Measurements from ENCODE around the gene ZCCHC7.

ZCCHC7 gene

GRCh38 chr9:37156205-37156604 lies 35.8 kb downstream of the ZCCHC7 start:
- TF ChIP-seq, protein P1, sequence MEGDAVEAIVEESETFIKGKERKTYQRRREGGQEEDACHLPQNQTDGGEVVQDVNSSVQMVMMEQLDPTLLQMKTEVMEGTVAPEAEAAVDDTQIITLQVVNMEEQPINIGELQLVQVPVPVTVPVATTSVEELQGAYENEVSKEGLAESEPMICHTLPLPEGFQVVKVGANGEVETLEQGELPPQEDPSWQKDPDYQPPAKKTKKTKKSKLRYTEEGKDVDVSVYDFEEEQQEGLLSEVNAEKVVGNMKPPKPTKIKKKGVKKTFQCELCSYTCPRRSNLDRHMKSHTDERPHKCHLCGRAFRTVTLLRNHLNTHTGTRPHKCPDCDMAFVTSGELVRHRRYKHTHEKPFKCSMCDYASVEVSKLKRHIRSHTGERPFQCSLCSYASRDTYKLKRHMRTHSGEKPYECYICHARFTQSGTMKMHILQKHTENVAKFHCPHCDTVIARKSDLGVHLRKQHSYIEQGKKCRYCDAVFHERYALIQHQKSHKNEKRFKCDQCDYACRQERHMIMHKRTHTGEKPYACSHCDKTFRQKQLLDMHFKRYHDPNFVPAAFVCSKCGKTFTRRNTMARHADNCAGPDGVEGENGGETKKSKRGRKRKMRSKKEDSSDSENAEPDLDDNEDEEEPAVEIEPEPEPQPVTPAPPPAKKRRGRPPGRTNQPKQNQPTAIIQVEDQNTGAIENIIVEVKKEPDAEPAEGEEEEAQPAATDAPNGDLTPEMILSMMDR (conservative IDR thresholded peaks at IDR 0.05; ENCODE audit: low read length) = no peak
- TF ChIP-seq EZH2phosphoT487 (IDR thresholded peaks at IDR 0.05; ENCODE audit: borderline replicate concordance) = no peak

DNA sequence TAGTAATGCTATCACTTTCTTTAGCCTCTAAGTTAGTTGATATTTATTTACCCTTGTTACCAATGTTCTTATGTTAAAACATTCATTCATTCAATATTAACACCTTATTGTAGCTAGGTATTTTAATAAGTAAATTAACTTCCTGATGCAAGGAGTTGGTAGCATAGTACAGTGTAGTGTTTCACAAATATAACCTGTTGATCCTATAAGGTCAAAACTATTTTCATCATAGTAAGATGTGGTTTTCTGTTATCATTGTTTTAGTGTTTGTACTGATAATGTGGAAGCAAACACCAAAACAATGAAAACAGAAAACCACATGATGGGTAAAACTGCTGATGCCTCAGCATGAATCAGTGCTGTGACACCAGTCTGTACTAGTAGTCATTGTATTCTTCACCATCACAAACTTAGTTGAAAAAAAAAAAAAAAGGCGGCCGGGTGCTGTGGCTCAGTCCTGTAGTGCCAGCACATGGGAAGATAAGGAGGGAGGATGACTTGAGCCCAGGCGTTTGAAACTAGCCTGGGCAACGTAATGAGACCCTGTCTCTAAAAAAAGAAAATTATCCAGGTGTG lies 36.5 kb downstream of the ZCCHC7 start:
- no peak overlapping the region for H2AFZ ChIP-seq (ENCODE audit: low read length)
- H3K9me2 ChIP-seq (replicated peaks; ENCODE audit: low read depth, low read length) = no peaks in the 10 kb centered on the region
- H3K4me2 ChIP-seq (ENCODE audit: low read depth, low read length, poor library complexity, severe bottlenecking) = no peak overlapping the region
- no peak overlapping the region for H3K9ac ChIP-seq (ENCODE audit: low read depth, low read length, poor library complexity, severe bottlenecking)
- H3K36me3 ChIP-seq (ENCODE audit: insufficient read depth, low read length) = peaks cover 26% of the 10 kb centered on the region; the same call in 1 of the 2 replicates
- H3F3A ChIP-seq (ENCODE audit: low read depth) = no peaks in the 10 kb centered on the region
- H3K9me3 ChIP-seq (ENCODE audit: insufficient read depth, low read depth, low read length) = no peaks in the 10 kb centered on the region
- no peaks in the 10 kb centered on the region for H3K27me3 ChIP-seq (ENCODE audit: insufficient read depth, low read length, poor library complexity, severe bottlenecking)
- H4K20me1 ChIP-seq (ENCODE audit: insufficient read depth, low read length, poor library complexity, severe bottlenecking) = no peaks in the 10 kb centered on the region
- H3K79me2 ChIP-seq (ENCODE audit: insufficient read depth, low read length) = peaks cover 59% of the 10 kb centered on the region
- no peak overlapping the region for H3K4me3 ChIP-seq (ENCODE audit: low read length, poor library complexity, severe bottlenecking)
- no peak for TF ChIP-seq EZH2phosphoT487 (IDR thresholded peaks at IDR 0.05; ENCODE audit: borderline replicate concordance)
- TF ChIP-seq, protein P1 (conservative IDR thresholded peaks at IDR 0.05; ENCODE audit: low read length) = no peak
- peaks cover 15% of the 10 kb centered on the region for H3K4me1 ChIP-seq (ENCODE audit: insufficient read depth, low read length, poor library complexity, severe bottlenecking)

More at GRCh38 chr9:37156205-37156604, 35.8 kb downstream of the ZCCHC7 start:
- Histone ChIP-seq H3K79me2 (ENCODE audit: insufficient read depth, low read length) (peaks cover 59% of the 10 kb centered on the region), H4K20me1 (ENCODE audit: insufficient read depth, low read length, poor library complexity, severe bottlenecking) (no peaks in the 10 kb centered on the region), H3K4me1 (ENCODE audit: insufficient read depth, low read length, poor library complexity, severe bottlenecking) (peaks cover 17% of the 10 kb centered on the region), H3K4me2 (ENCODE audit: low read depth, low read length, poor library complexity, severe bottlenecking) (no peak overlapping the region), H3F3A (ENCODE audit: low read depth) (no peaks in the 10 kb centered on the region), H3K4me3 (ENCODE audit: low read length, poor library complexity, severe bottlenecking) (no peak overlapping the region), H3K36me3 (ENCODE audit: insufficient read depth, low read length) (peaks cover 24% of the 10 kb centered on the region; the same call in 1 of the 2 replicates), H3K9ac (ENCODE audit: low read depth, low read length, poor library complexity, severe bottlenecking) (no peak overlapping the region), H2AFZ (ENCODE audit: low read length) (no peak overlapping the region), H3K27me3 (ENCODE audit: insufficient read depth, low read length, poor library complexity, severe bottlenecking) (no peaks in the 10 kb centered on the region), H3K9me2 (replicated peaks; ENCODE audit: low read depth, low read length) (no peaks in the 10 kb centered on the region), H3K9me3 (ENCODE audit: insufficient read depth, low read depth, low read length) (no peaks in the 10 kb centered on the region)

DNA sequence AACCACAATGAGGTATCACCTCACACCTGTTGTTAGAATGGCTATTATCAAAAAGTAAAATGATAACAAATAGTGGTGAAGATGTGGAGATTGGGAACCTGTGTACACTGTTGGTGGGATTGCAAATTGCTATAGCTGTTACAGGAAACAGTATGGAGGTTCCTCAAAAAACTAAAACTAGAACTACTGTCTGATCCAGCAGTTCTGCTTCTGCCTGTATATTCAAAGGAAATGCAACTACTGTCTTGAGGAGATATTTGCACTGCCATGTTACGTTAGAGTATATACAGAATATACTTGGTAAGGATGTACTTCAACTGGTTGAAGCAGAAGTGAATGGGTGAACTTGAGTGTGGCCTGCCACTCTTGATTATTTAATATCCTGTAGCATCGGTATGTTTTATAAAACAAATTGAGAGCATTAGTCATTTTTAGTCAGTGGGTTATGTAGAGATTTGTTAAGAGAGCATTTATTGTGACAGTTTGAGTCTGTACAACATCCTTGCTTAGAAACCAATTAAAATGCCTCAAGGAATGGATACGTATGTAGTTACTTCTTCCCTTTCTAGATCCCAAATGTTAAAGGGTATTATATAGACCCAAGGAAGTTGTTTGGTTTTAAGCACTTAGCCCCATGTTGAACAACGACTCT lies 37.5 kb downstream of the ZCCHC7 start:
- Histone ChIP-seq H3K4me1 (ENCODE audit: insufficient read depth, low read length, poor library complexity, severe bottlenecking) (peaks cover 8% of the 10 kb centered on the region), H3K27me3 (ENCODE audit: insufficient read depth, low read length, poor library complexity, severe bottlenecking) (no peaks in the 10 kb centered on the region), H3K9ac (ENCODE audit: low read depth, low read length, poor library complexity, severe bottlenecking) (no peak overlapping the region), H3K79me2 (ENCODE audit: insufficient read depth, low read length) (peaks cover 49% of the 10 kb centered on the region), H3F3A (ENCODE audit: low read depth) (no peaks in the 10 kb centered on the region), H3K9me2 (replicated peaks; ENCODE audit: low read depth, low read length) (no peaks in the 10 kb centered on the region), H3K4me2 (ENCODE audit: low read depth, low read length, poor library complexity, severe bottlenecking) (no peak overlapping the region), H2AFZ (ENCODE audit: low read length) (no peak overlapping the region), H4K20me1 (ENCODE audit: insufficient read depth, low read length, poor library complexity, severe bottlenecking) (no peaks in the 10 kb centered on the region), H3K4me3 (ENCODE audit: low read length, poor library complexity, severe bottlenecking) (no peak overlapping the region), H3K9me3 (ENCODE audit: insufficient read depth, low read depth, low read length) (no peaks in the 10 kb centered on the region), H3K36me3 (ENCODE audit: insufficient read depth, low read length) (peaks cover 24% of the 10 kb centered on the region; the same call in 1 of the 2 replicates)
- no peak for TF ChIP-seq EZH2phosphoT487 (IDR thresholded peaks at IDR 0.05; ENCODE audit: borderline replicate concordance)
- TF ChIP-seq, protein P1 (conservative IDR thresholded peaks at IDR 0.05; ENCODE audit: low read length) = no peak

Data from Loucy (cell line).